Measurements from ENCODE around the gene TNRC6C. TPM values are rescaled to one million over a fixed set of nuclear protein-coding genes. Genes with fewer than 3 reads are reported as not detected.
"Not testable (repeated sequence)": the region's sequence is repeated elsewhere in the genome, so short reads cannot be mapped to it uniquely, and the experiment has no call there.

Gene TNRC6C
- polyA plus RNA-seq, 4 donors: 13.0 to 16.1 (median 14.4) TPM

DNA sequence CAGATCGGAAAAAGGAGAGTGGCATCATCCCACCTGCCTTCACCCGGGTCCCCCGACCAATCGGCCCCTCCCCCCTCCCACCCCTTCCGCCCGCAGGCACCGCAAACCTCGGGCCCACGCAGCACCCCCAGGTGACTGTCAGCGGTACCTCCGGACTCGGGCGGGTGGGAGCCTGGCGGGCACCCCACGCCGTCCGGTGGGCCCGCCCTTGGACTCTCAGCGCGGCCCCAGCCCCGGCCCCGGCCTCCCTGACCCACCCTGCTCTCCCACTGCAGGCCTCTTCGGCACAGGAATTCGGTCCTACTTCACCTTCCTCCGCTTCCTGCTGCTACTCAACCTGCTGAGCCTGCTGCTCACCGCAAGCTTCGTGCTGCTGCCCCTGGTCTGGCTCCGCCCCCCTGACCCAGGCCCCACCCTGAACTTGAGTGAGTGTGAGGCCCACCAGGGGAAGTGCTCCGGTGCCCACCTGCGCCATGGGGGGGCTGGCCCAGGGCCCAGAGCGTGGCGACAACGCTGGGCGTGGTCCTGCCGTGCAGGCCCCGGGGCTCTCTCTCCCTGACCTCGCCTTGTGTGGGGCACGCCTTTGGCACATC lies 173.7 kb downstream of the TNRC6C start:
- DNase-seq (ENCODE audit: low read depth in 4 of 4, low spot score in 3 of 4): no peak

DNA sequence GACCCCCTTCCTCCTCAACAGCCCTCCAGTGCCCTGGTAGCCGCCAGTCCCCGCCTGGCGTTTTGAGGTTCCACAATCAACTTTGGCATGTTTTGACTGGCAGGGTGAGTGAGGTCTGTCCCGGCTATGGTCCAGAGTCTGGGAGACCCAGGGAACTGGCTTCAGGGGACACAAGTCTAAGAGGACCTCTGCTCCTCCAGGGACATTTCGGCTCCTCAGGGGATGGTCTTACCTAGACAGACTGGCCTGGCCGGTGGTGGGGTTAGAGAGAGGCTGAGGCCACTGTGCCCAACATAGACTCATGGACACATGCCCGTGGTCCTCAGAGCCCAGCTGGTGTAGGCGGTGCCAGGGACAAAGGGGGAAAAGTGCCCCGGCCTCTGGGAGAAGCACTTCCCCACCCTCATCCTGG lies 174.3 kb downstream of the TNRC6C start:
- no peak for DNase-seq (ENCODE audit: low read depth in 4 of 4, low spot score in 3 of 4)

DNA sequence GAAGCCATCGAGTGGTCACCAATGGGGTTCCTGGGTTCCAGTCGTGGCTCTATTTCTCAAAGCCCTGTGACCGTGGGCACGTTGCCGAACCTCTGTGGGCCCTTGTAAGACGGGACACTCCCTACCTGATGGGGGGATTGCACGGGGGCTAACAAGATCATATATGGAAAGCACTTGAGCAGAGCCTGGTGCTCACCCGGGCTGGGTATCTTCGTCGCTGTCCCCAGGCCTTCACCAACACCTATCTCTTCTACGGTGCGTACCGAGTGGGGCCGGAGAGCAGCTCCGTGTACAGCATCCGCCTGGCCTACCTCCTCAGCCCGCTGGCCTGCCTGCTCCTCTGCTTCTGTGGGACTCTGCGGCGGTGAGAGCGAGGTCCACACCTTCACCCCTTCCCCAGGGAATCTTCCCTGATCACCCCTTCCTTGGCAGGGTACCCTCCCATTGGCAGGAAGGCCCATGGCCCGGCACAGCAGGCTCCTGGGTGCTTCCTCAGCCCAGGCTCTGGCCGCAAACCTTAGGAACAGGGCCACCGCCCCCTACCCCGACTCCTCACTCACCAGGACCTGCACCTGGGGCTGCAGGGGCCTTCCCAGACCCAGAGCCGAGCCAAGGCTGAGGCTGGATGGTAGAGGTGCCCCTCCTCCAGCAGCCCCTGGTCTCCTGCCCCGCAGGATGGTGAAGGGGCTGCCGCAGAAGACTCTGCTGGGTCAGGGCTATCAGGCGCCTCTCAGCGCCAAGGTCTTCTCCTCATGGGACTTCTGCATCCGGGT lies 174.9 kb downstream of the TNRC6C start:
- no peak for DNase-seq (ENCODE audit: low read depth in 4 of 4, low spot score in 3 of 4)

DNA sequence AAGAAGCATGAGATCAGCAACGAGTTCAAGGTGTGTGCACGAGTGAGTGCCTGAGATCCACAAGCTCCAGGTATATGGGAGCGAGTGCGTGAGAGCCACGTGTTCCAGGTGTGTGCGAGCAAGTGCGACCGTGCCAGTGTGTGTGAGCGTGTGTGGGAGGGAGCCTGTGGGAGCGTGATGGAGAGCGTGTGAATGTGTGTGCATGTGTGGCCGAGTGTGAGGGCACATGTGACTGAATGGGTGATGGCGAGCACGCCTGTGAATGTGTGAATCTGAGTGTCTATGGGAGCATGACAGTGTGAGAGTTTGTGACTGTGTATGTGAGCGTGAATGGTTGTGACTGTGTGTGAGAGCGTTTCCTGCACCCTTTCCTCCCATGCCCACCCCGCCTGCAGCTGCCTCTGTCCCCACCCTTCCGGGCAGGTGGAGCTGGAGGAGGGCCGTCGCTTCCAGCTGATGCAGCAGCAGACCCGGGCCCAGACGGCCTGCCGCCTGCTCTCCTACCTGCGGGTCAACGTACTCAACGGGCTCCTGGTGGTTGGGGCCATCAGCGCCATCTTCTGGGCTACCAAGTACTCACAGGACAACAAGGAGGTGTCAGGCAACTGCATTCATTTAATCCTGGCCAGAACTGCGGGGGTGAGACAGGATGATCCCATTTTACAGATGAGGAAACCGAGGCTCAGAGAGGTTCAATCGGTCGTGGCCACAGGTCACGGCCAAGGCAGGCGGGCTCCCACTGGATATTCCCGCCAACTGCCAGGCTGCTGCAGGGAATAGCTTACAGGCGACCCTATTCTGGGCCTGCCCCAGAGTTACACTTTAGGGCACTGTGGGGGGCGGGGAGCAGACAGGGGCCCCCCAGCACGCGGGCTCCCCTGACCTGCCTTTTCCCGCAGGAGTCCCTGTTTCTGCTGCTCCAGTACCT lies 175.7 kb downstream of the TNRC6C start:
- DNase-seq (ENCODE audit: low read depth in 4 of 4, low spot score in 3 of 4): no peak

DNA sequence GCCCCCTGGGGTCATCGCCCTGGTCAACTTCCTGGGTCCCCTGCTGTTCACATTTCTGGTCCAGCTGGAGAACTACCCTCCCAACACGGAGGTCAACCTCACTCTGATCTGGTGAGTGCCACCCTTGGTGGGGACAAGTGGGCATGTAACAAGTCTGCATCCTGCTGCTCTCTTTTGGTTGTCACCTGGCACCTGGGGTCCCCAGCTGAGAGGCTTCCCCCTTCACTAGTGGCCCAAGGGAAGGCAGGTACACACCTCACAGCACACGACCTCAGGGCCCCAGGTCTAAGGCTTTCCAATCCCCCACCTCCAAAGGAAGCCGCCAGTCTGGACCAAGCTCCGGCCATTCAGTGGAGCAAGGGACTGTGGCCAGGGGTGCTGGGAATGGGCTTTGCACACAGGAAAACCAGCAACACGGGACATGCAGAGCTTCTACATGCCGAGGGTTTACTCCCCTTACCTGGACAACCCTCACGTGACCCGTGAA lies 176.4 kb downstream of the TNRC6C start:
- no peak for DNase-seq (ENCODE audit: low read depth in 4 of 4, low spot score in 3 of 4)

DNA sequence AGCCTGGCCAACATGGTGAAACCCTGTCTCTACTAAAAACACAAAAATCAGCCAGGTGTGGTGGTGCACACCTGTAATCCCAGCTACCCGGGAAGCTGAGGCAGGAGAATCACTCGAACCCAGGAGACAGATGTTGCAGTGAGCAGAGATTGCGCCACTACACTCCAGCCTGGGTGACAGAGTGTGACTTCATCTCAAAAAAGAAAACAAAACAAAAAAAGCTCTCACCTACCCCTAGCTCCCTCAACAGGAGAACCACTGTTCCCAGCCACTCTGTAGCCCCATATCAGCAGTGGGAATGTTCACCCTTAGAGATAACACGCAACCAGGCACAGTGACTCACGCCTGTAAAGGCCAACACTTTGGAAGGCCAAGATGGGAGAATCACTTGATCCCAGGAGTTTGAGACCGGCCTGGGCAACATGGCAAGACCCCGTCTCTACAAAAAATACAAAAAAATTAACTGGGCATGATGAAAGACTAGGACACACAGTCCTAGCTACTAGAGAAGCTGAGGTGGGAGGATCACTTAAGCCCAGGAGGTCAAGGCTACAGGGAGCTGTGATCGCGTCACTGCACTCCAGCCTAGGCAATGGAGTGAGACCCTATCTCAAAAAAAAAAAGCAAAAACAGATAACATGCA lies 177.5 kb downstream of the TNRC6C start:
- DNase-seq (ENCODE audit: low read depth in 4 of 4, low spot score in 3 of 4): no peak

DNA sequence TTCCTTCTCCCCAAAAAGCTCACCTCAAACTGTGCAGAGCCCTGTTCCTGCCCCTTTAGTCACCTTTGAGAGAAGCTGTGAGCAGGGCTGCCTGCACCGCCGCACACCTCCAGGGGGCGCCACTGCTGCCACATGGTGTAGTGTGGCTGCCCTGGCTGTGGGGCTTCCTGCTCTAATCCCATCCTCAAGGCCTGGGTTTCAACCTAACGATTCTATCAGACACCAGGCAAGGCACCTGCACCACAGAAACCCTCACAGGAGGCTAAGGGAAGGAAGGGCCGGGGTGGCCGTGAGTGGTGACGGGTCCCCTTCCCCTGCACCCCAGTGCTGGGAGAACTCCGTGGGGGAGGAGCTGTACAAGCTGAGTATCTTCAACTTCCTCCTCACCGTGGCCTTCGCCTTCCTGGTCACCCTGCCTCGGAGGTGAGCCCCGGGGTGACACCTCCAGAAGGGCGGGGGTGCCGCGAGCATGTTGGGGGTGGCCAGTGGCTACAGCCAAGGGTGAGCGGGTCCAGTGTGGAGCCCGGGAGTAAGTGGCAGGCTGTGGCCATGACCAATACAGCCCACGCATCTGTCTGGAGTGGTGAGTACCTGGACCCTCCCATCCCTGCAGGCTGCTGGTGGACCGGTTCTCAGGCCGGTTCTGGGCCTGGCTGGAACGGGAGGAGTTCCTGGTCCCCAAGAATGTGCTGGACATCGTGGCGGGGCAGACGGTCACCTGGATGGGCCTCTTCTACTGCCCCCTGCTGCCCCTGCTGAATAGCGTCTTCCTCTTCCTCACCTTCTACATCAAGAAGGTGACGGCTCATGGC lies 179.1 kb downstream of the TNRC6C start:
- no peak for DNase-seq (ENCODE audit: low read depth in 4 of 4, low spot score in 3 of 4)

DNA sequence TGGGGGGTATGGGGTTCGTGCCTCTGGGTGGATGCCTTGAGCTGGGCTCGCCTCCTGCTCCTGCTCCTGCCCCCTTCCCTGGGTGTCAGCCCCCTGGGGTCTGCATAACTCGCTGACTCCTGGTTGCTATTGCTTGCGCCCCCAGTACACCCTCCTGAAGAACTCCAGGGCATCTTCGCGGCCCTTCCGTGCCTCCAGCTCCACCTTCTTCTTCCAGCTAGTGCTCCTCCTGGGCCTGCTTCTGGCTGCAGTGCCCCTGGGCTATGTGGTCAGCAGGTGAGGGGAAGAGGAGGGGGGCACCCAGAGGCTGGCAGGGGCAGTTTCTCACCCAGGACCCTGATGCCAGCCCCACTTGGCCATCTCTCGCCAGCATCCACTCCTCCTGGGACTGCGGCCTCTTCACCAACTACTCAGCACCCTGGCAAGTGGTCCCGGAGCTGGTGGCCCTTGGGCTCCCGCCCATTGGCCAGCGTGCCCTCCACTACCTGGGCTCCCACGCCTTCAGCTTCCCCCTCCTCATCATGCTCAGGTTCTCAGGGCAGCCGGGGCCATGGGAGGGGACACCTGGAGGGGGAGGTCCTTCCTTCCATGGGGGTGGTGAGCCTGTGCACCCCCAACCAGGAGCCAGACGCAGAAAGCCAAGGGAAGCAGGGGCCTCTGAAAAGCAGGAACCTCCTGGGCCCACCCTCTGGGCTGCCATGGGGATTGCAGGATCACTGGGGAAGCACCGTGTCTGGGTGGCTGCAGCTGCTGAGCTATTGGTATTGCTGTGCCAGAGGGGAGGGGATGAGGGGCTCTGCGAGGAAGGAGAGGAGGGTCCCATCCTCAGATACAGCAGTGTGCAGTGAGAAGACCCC lies 179.9 kb downstream of the TNRC6C start:
- no peak for DNase-seq (ENCODE audit: low read depth in 4 of 4, low spot score in 3 of 4)

DNA sequence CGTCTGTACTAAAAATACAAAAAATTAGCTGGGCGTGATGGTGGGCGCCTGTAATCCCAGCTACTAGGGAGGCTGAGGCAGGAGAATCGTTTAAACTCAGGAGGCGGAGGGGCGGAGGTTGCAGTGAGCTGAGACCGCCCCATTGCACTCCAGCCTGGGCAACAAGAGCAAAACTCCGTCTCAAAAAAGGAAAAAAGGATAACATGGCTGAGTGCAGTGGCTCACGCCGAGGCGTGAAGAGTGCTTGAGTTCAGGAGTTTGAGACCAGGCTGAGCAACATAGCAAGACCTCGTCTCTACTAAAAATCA lies 181.3 kb downstream of the TNRC6C start:
- DNase-seq (ENCODE audit: low read depth in 4 of 4, low spot score in 3 of 4): not testable (repeated sequence)

DNA sequence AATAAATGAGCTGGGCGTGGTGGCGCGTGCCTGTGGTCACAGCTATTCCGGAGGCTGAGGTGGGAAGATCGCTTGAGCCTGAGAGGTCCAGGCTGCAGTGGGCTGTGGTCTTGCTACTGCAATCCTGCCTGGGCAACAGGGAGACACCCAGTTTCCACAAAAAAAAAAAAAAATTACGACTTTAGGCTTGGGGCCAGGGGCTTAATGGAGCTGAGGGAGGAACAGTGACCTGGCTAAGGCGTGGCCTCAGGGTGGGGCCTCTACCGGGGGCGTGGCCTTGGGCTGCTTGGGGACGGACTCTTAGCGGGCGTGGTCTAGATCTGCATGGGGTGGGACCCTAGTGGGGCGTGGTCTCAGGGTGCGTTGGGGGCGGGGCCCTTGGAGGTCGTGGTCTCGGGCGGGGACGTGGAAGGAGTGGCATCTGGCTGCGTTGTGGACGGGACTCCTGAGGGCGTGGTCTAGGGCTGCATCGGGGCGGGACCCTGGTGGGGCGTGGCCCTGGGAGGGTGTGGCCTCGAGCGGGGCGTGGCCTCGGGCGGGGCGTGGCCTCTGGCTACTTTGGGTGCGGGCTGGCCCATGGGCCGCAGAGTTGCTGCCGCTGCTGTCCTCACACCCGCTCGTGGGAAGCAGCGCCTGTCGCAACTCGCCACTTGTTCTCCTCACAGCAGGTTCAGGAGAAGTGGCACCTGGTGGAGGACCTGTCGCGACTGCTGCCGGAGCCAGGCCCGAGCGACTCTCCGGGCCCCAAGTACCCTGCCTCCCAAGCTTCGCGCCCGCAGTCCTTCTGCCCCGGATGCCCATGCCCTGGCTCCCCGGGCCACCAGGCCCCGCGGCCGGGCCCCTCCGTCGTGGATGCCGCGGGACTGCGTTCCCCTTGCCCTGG lies 181.9 kb downstream of the TNRC6C start:
- peak in 1 of 4 donors; percentile 63 for DNase-seq (ENCODE audit: low read depth in 4 of 4, low spot score in 3 of 4)

DNA sequence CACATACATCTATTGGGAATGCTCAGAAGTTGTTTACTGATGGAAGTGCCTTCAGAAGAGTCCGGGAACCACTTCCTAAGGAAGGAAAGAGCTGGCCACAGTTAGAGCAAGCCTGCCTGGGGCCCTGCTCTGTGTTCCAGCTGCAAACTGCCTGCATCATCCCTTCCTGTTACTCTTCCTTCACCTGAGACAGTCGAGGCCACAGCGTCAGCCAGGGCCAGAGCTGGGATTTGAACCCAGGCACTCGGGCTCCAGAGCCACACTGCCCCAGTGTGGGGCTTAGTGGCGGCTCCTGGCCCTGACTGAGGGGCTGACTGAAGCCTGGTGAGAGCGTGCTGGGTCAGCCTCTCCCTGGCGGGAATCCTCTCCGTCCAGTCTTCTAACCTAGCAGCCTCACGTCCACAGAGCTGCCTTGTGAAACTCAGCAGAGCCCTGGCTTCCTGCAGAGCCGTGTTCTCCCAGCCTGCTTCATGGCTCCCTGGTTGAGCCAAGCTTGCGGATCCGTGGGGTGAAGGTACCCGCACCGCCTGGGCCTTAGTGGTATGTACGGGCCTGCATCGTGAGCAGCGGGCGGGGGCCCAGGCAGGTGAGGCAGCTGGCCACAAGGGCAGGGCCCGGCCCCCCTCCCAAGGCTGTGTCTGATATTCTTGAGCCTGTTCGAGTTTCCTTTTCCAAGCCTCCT lies 183.1 kb downstream of the TNRC6C start:
- no peak for DNase-seq (ENCODE audit: low read depth in 4 of 4, low spot score in 3 of 4)

DNA sequence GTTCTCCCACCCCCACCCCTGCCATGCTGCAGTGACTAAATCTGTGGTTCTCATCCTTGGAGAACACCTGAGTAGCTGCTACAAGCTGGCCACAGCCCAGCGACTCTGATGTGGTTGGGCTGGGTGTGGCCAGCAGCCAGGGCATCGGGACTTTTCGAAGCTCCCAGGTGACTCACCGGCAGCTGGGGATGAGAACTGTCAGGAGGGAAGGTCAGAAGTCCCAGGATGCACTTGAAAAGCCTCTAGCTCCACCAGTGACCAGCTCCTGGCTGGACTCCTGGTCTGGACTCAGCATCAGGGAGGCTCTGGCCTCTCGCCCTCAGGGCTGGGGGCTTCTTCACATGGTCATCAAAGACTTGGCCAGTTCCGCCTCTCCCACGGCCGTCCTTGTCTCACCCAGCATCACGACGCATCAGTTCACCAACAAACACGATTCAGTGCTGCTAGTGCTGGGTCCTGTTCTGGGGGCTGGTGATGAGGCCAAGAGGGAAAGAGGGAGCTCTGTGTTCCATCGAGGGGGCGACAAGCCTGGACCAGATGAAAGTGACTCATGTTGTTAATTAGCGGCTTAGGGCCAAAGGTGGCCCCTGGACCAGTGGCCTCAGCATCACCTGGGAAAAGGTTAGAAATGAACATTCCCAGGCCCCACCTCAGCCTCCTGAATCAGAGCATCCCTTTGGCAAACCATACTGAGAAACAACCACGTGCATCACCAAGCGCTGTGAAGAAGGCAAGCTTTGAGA lies 183.8 kb downstream of the TNRC6C start:
- DNase-seq (ENCODE audit: low read depth in 4 of 4, low spot score in 3 of 4): no peak

DNA sequence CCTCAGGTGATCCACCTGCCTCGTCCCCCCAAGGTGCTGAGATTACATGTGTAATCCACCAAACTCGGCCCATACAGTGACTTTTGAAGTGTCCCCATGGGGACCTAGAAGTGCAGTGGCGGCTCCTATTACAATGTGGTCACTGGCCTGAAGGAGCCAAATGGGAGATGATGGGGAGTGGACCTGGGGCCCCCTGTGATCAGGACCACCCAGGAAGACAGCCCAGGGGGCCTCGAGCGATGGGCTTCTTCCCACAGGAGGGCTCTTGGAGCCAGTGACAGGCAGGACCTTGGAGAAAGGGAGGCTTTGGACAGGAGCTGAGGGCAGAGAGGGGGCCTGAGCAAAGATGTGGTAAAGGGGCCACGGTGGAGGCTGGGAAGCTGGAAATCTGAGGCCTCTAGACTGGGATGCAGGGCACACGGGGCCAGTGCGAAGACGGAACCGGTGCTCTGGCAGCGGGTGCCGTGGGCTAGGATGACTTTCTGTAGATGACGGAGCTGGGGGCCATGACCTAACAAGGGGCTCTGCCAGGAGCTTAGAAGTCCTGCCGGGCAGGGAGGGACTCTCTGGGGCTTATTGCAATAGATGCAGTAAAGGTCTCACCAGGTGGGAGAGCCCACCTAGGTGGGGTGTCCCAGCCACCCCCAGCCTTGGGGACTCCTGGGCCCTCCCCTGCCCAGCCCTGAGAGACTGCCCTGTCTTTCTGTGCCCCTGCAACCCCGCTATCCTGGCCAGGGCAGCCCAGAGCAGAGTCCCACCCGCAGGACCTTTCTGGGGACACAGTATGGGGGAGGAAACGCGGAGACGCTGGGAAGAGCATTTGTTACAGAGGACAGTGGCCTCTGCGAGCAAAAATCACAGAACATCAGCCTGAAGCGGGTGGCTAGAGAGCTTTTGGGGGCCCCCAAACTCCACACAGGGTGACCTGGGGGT lies 185.0 kb downstream of the TNRC6C start:
- no peak for DNase-seq (ENCODE audit: low read depth in 4 of 4, low spot score in 3 of 4)

DNA sequence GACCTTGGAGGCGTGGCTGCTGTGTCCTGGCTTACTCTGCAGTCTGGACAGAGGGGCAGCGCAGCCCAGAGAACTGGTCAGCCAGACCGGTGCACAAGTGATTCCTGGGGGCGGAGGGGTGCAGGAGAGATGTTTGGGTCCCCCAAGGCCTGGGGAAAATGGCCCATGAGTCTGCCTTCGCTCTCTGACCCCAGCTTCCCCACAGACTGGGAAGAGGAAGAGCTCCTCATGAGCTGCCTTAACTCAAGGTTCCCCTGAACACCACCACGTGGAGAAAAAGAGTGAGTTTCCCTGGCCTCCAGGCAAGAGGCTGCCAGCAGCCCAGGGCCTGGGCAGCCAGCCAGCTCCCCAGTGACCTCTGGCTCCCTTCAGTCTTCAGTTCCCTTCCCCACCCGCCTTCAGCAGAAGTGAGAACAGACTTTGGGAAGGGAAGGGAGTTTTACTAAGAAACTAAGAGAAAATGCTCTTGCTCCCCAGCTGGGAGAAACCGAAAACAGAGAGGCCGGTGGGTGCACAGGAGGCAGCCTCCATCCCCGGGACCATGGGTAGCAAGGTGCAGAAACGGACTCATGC lies 185.7 kb downstream of the TNRC6C start:
- DNase-seq (ENCODE audit: low read depth in 4 of 4, low spot score in 3 of 4): peak in 1 of 4 donors; percentile 68

Data from left renal pelvis (tissue), 4 donors.